Astrocyte (in vitro differentiated cells and primary cell): ENCODE measurements around the gene THSD7B.

ENCODE experiments used
- EZH2 ChIP-seq: IDR thresholded peaks from 2 replicates; pipeline ENCODE4 v1.6.1; 2012; ENCODE audit warnings: mild to moderate bottlenecking, low read length, inconsistent platforms; ENCODE audit not compliant: insufficient read depth
- TF ChIP-seq, protein P1 (sequence below): IDR thresholded peaks from 2 replicates; pipeline ENCODE4 v1.5.1; 2011; ENCODE audit warnings: low read depth, mild to moderate bottlenecking, inconsistent platforms, low read length, moderate library complexity; ENCODE audit not compliant: insufficient read depth

DNA sequence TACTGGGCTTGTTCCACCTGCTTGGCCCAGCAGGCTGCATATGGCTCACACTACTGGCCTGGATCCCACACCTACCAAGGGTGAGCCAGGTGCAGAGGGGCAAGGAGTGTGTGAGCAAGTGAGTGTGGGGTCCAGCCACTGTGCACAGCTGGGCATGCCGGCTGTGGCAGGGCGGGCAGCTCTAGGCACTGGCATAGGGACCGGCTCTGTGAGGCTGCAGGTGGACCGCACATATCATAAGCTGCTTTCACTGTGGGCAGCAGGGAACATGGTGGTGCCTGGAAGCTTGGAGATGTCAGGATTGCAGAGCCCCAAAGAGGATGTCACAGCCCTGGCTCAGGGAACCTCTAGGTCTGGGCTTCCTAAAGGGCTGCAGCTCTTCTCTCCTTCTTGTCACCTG is 154.3 kb downstream of the THSD7B start:
- TF ChIP-seq, protein P1, sequence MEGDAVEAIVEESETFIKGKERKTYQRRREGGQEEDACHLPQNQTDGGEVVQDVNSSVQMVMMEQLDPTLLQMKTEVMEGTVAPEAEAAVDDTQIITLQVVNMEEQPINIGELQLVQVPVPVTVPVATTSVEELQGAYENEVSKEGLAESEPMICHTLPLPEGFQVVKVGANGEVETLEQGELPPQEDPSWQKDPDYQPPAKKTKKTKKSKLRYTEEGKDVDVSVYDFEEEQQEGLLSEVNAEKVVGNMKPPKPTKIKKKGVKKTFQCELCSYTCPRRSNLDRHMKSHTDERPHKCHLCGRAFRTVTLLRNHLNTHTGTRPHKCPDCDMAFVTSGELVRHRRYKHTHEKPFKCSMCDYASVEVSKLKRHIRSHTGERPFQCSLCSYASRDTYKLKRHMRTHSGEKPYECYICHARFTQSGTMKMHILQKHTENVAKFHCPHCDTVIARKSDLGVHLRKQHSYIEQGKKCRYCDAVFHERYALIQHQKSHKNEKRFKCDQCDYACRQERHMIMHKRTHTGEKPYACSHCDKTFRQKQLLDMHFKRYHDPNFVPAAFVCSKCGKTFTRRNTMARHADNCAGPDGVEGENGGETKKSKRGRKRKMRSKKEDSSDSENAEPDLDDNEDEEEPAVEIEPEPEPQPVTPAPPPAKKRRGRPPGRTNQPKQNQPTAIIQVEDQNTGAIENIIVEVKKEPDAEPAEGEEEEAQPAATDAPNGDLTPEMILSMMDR: no peak
- TF ChIP-seq EZH2: no peak
